IgD-negative memory B cell (primary cell): ENCODE results near the gene NEK3. TPM values are rescaled to one million over a fixed set of nuclear protein-coding genes. Genes with fewer than 3 reads are reported as not detected.
A peak's percentile ranks its signal among the peaks of the same experiment; 100 is the strongest.
"Not testable (repeated sequence)": the region's sequence is repeated elsewhere in the genome, so short reads cannot be mapped to it uniquely, and the experiment has no call there.

ENCODE experiments used
- H3K27ac Mint-ChIP-seq, 3 donors: one replicate each; pipeline ENCODE4 v1.8.0; 2020 to 2022; ENCODE audit warnings: mild to moderate bottlenecking in 3 of 3, mixed read lengths in 3 of 3, moderate library complexity in 1 of 3
- H3K27me3 Mint-ChIP-seq: one replicate; pipeline ENCODE4 v1.8.0; 2021; ENCODE audit warnings: mixed read lengths
- H3K36me3 Mint-ChIP-seq: one replicate; pipeline ENCODE4 v1.8.0; 2020; ENCODE audit warnings: mild to moderate bottlenecking, mixed read lengths
- H3K4me1 Mint-ChIP-seq, 3 donors: one replicate each; pipeline ENCODE4 v1.8.0; 2020 to 2022; ENCODE audit warnings: mixed read lengths in 3 of 3, mild to moderate bottlenecking in 1 of 3
- H3K4me3 Mint-ChIP-seq, 4 donors: one replicate each; pipeline ENCODE4 v1.8.0; 2020 to 2022; ENCODE audit warnings: mild to moderate bottlenecking in 4 of 4, mixed read lengths in 4 of 4, moderate library complexity in 3 of 4
- H3K9me3 Mint-ChIP-seq, 3 donors: one replicate each; pipeline ENCODE4 v1.8.0; 2020 to 2021; ENCODE audit warnings: mixed read lengths in 3 of 3, mild to moderate bottlenecking in 1 of 3
- polyA plus RNA-seq: library from polyadenylated mRNA; unstranded; fragments of 300-500 nt; fragmentation: Illumina TruSeq; gene quantifications from one replicate; pipeline ENCODE4 v1.2.3, GENCODE V29; 2021

Gene NEK3
- polyA plus RNA-seq, 1 donor from 2014 or later: 8.3 TPM

DNA sequence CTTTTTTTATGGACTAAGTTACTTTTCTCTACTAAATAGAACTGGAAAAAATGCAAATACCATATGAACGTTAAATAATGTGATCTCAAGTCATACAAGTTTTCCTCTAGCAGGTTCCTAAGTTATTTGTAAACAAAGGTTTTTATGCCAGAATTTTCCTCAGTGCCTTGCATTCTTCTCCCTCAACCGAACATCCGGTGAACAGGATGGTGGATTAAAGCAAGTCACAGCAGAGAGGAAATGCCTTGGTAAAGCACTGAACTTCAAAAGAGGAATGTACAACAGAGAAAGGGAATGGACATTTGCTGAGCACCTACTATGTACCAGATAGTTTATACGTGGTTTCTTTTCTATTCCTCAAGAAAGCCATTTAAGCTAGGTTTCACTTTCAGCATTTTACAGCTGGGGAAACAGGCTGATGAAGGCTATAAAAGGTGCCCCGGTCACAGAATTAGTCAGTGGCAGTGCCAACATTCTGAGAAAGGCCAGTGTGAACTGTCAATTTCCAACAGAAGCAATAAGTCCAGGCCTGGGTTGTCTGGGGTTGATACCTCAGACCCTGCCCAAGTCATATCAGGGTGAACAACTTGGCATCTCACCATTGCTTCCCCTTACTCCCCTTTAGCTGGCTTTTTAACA is 22.0 kb upstream of the NEK3 start:
- H3K4me3 Mint-ChIP-seq, H3K27me3 Mint-ChIP-seq, H3K9me3 Mint-ChIP-seq, H3K36me3 Mint-ChIP-seq, H3K4me1 Mint-ChIP-seq, H3K27ac Mint-ChIP-seq: not testable (repeated sequence)

DNA sequence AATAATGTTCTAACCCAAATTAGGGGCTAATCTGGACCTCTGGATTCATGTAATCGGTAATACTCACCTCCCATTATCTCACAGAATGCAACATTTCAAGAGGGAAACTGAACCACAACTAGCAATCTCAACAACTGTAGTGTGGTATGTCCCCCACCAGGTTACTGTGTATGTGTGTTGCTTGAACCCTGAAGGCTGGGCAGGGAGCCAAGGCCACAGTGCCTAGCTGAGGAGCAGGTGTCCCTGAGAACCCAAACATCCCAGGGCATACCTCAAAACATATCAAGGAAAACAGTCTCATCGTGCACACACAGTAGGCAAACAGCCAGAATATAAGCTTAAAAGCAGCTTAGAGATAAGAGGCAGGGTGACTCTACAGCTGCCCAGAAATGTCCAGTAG is 20.5 kb upstream of the NEK3 start:
- H3K36me3 Mint-ChIP-seq: peaks cover 4% of the 10 kb centered on the region
- peak overlapping the region in 1 of 3 donors; percentile 33 for H3K27ac Mint-ChIP-seq
- no peaks in the 10 kb centered on the region for H3K27me3 Mint-ChIP-seq
- no peaks in the 10 kb centered on the region for H3K9me3 Mint-ChIP-seq
- H3K4me1 Mint-ChIP-seq: no peaks in the 10 kb centered on the region
- H3K4me3 Mint-ChIP-seq: no peak overlapping the region

GRCh38 chr13:52177276-52177675 is 17.9 kb upstream of the NEK3 start:
- Mint-ChIP-seq H3K27ac (no peak overlapping the region), H3K36me3 (peaks cover 3% of the 10 kb centered on the region), H3K4me1 (peaks cover 0 to 6% (median 0%) of the 10 kb centered on the region in 3 donors), H3K27me3 (no peaks in the 10 kb centered on the region), H3K9me3 (no peaks in the 10 kb centered on the region), H3K4me3 (no peak overlapping the region)

GRCh38 chr13:52173970-52174369 is 14.6 kb upstream of the NEK3 start:
- H3K9me3 Mint-ChIP-seq, H3K4me3 Mint-ChIP-seq, H3K36me3 Mint-ChIP-seq, H3K27me3 Mint-ChIP-seq, H3K27ac Mint-ChIP-seq, H3K4me1 Mint-ChIP-seq: not testable (repeated sequence)

DNA sequence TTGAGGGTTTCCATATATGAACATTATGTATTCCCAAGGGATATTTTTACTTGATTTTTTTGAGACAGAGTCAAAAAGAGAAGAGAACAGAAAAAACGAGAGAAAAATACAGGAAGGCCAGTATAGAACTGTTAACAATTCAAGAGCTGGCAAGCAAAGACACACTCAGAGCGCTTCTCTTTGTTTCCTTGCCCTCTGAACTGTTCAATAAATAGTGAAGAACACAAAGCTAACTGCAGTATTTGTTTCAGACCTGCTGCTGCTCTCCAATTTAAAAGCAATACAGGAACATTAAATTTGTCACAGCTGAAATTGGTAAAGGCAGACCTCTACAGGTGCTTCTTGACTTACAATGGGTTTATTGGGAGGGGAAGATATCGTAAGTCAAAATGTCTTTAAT is 14.0 kb upstream of the NEK3 start:
- H3K36me3 Mint-ChIP-seq: peaks cover 4% of the 10 kb centered on the region
- no peaks in the 10 kb centered on the region for H3K9me3 Mint-ChIP-seq
- H3K27ac Mint-ChIP-seq: no peak overlapping the region
- peaks cover 0 to 6% (median 0%) of the 10 kb centered on the region in 3 donors for H3K4me1 Mint-ChIP-seq
- no peak overlapping the region for H3K4me3 Mint-ChIP-seq
- H3K27me3 Mint-ChIP-seq: no peaks in the 10 kb centered on the region

DNA sequence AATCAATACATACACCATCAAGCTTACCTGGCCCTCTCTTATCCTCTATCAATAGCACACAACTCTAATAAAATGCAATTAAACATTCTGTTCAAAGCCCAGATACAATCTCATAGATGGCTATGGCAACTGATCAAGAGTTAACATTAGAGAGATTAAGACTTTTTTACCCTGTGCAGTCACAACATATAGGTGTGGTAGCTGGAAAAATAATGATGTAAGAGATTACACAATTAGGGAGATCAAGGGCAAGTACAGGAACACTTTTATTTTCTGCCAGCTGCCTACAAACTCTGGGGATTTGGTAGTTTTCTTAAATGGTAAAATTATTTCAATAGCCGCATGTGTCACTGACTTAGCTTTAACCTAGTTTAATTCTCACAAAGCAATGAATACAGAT is 12.3 kb upstream of the NEK3 start:
- H3K4me1 Mint-ChIP-seq, H3K27me3 Mint-ChIP-seq, H3K27ac Mint-ChIP-seq, H3K4me3 Mint-ChIP-seq, H3K9me3 Mint-ChIP-seq, H3K36me3 Mint-ChIP-seq: not testable (repeated sequence)

GRCh38 chr13:52170828-52171391 is 11.5 kb upstream of the NEK3 start:
- H3K36me3 Mint-ChIP-seq, H3K27me3 Mint-ChIP-seq, H3K27ac Mint-ChIP-seq, H3K9me3 Mint-ChIP-seq, H3K4me3 Mint-ChIP-seq, H3K4me1 Mint-ChIP-seq: not testable (repeated sequence)

GRCh38 chr13:52169839-52170238 is 10.4 kb upstream of the NEK3 start:
- H3K27ac Mint-ChIP-seq: no peak overlapping the region
- H3K4me1 Mint-ChIP-seq: peaks cover 0 to 6% (median 0%) of the 10 kb centered on the region in 3 donors
- H3K27me3 Mint-ChIP-seq: no peaks in the 10 kb centered on the region
- no peaks in the 10 kb centered on the region for H3K9me3 Mint-ChIP-seq
- no peak overlapping the region for H3K4me3 Mint-ChIP-seq
- H3K36me3 Mint-ChIP-seq: peaks cover 4% of the 10 kb centered on the region

- H3K4me1 Mint-ChIP-seq: no peaks in the 10 kb centered on the region
- no peak overlapping the region for H3K27ac Mint-ChIP-seq
- no peak overlapping the region for H3K4me3 Mint-ChIP-seq
- H3K36me3 Mint-ChIP-seq: no peaks in the 10 kb centered on the region
- H3K9me3 Mint-ChIP-seq: no peaks in the 10 kb centered on the region
- H3K27me3 Mint-ChIP-seq: no peaks in the 10 kb centered on the region
These were observed 6.0 kb upstream of the NEK3 start for GRCh38 chr13:52165411-52165810.

DNA sequence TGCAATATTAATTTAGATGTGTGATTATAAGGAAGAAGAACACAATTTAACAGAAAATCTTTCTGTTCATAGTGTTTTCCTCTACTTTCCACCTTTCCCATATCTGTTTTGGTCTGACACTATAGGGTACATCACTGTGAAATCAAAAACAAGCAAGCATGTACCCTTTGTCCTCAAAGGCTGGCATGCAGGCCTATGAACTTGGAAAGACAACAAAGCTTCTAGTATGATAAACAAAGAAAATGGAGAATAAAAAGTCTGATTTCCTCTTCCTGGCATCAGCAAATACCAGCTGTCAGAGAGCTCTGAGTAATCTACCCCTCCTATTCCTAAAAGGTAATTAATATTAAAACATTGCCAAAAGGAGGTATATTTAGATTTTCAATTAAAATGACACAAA is 5.6 kb upstream of the NEK3 start:
- Mint-ChIP-seq H3K4me1 (peaks cover 0 to under 1% (median under 1%) of the 10 kb centered on the region in 3 donors), H3K9me3 (no peaks in the 10 kb centered on the region), H3K27me3 (no peaks in the 10 kb centered on the region), H3K27ac (no peak overlapping the region), H3K36me3 (no peaks in the 10 kb centered on the region), H3K4me3 (no peak overlapping the region)

- H3K36me3 Mint-ChIP-seq, H3K4me1 Mint-ChIP-seq, H3K27ac Mint-ChIP-seq, H3K9me3 Mint-ChIP-seq, H3K27me3 Mint-ChIP-seq: not testable (repeated sequence)
- H3K4me3 Mint-ChIP-seq: peak overlapping the region in 1 of 4 donors; percentile 1
These were observed 4.5 kb upstream of the NEK3 start for GRCh38 chr13:52163878-52164277.

DNA sequence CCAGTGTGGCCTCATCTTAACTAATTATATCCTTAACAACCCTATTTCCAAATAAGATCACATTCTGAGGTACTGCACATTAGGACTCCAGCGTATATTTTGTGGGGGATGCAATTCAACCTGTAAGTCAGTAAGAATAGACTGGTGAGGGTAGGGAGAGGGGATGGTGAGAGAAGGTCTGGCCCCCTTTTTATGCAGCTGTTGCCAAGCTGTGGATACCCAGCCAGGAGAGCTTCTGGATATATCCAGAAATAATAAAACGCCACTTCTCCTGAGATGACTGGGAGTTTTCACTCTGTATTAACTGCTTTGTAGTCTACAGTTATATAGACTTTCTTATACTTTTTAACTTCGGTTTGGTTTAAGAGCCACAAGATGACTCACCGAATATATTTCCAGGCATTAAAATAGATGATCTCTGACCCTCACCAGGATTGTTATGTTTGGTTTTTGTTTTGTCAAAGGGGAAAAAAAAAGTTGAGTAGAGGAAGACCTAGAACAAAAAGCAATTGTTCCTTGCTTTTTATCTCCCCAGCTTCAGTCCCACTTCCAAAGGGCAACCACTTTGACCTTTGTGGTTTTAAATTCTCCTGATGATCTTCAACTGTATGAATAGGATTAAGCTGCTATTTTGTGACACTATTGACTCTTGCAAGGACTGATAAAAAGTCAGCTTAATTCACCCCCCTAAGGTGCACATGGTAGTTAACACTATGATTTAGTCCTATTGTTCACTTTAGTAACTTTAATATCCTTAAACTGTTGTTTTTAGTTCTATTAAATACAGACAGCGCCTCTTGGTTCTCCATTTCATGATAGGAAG is 3.1 kb upstream of the NEK3 start:
- Mint-ChIP-seq H3K9me3 (no peaks in the 10 kb centered on the region), H3K27ac (no peak overlapping the region), H3K36me3 (no peaks in the 10 kb centered on the region), H3K27me3 (no peaks in the 10 kb centered on the region), H3K4me1 (peaks cover 7 to 16% (median 12%) of the 10 kb centered on the region in 3 donors), H3K4me3 (peak overlapping the region in 1 of 4 donors; percentile 66)

- Mint-ChIP-seq H3K27ac (no peak overlapping the region), H3K9me3 (no peaks in the 10 kb centered on the region), H3K4me1 (peaks cover 14 to 27% (median 23%) of the 10 kb centered on the region in 3 donors), H3K27me3 (no peaks in the 10 kb centered on the region), H3K4me3 (no peak overlapping the region), H3K36me3 (no peaks in the 10 kb centered on the region)
These were observed 1.8 kb upstream of the NEK3 start for GRCh38 chr13:52161181-52161646.

DNA sequence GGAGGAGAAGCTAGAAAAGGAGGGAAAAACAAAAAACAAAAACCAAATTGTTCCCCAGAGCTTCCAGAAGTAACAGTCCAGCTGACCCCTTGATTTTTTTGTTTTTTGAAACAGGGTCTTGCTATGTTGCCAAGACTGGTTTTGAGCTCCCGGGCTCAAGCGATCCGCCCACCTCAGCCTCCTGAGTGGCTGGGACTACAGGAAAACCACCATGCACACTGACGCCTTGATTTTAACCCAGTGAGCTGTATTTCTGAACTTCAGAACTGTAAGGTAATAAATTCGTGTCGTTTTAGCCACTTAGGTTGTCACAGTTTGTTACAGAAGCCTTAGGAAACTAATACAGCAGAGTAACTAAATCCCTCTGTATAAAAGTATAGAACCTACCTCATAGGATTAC is 1.1 kb upstream of the NEK3 start:
- peaks cover 14 to 27% (median 23%) of the 10 kb centered on the region in 3 donors for H3K4me1 Mint-ChIP-seq
- no peak overlapping the region for H3K27ac Mint-ChIP-seq
- H3K27me3 Mint-ChIP-seq: no peaks in the 10 kb centered on the region
- no peaks in the 10 kb centered on the region for H3K9me3 Mint-ChIP-seq
- no peaks in the 10 kb centered on the region for H3K36me3 Mint-ChIP-seq
- peak overlapping the region in 2 of 4 donors; percentile 9 to 52 for H3K4me3 Mint-ChIP-seq

GRCh38 chr13:52160053-52160452 is 656 bp upstream of the NEK3 start:
- H3K4me1 Mint-ChIP-seq: peaks cover 14 to 27% (median 23%) of the 10 kb centered on the region in 3 donors
- H3K27ac Mint-ChIP-seq: peak overlapping the region in 1 of 3 donors; percentile 92
- H3K36me3 Mint-ChIP-seq: no peaks in the 10 kb centered on the region
- H3K27me3 Mint-ChIP-seq: no peaks in the 10 kb centered on the region
- peak overlapping the region; percentile 89 to 98 (median 96) for H3K4me3 Mint-ChIP-seq
- H3K9me3 Mint-ChIP-seq: no peaks in the 10 kb centered on the region
